Measurements from ENCODE around the gene KCNQ1OT1.

DNA sequence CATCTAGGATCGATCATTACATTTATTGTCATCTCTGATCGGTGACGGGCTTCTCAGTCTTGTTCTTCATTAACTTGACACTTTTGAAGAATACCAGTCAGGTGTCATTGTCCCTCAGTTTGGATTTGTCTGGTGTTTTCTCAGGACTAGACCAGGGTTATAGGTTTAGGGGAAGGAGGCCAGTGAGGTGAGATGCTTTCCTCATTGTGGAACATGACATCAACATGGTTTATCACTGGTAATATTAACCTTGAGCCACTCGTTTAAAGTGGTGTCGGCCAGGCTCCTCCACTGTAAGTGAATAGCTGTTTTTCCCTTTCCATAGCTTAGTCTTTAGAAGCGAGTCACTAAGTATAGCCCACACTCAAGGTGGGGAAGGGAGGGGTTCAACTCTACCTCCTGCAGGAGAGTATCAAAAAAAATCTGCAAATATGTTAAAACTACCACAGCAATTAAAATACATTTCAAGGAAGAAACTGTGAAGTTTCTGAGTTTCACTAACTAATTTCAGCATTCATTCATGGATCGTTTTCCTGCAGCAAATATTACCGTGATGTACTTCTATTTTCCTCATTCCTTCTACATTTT lies 42.0 kb downstream of the KCNQ1OT1 start:
- TF ChIP-seq POLR2A (IDR thresholded peaks at IDR 0.05) (no peak), CTCF (IDR thresholded peaks at IDR 0.05 in 4 of 5, conservative IDR thresholded peaks at IDR 0.05 in 1 of 5) (no peak)

All from gastrocnemius medialis (tissue), 4 donors.